HEK293 (cell line): ENCODE data around the gene SH3BP5.
A peak's percentile ranks its signal among the peaks of the same experiment; 100 is the strongest.

Source experiments
- BCL11A ChIP-seq: fragments of 450-650 bp; formaldehyde crosslinking; IDR thresholded peaks from 2 replicates; pipeline ENCODE4 v1.5.1; 2016; ENCODE audit warnings: low read depth, missing biosample characterization, missing genetic modification characterization
- CTCF ChIP-seq: fragments of 450-650 bp; formaldehyde crosslinking; IDR thresholded peaks from 2 replicates; pipeline ENCODE4 v1.5.1; 2016; ENCODE audit warnings: missing biosample characterization, missing genetic modification characterization
- EGR2 ChIP-seq: fragments of 450-650 bp; formaldehyde crosslinking; IDR thresholded peaks from 2 replicates; pipeline ENCODE4 v1.5.1; 2016; ENCODE audit warnings: low read depth, missing biosample characterization, missing genetic modification characterization
- FEZF1 ChIP-seq: fragments of 450-650 bp; formaldehyde crosslinking; IDR thresholded peaks from 2 replicates; pipeline ENCODE4 v1.5.1; 2016; ENCODE audit warnings: missing biosample characterization, missing genetic modification characterization
- GLI2 ChIP-seq: fragments of 450-650 bp; formaldehyde crosslinking; IDR thresholded peaks from 2 replicates; pipeline ENCODE4; 2017; ENCODE audit warnings: missing biosample characterization, missing genetic modification characterization, low read depth, borderline replicate concordance
- GLI4 ChIP-seq: fragments of 450-650 bp; formaldehyde crosslinking; IDR thresholded peaks from 2 replicates; pipeline ENCODE4 v1.5.1; 2016; ENCODE audit warnings: missing biosample characterization, missing genetic modification characterization
- IKZF3 ChIP-seq: fragments of 450-650 bp; IDR thresholded peaks from 2 replicates; pipeline ENCODE4 v1.5.0; 2018; ENCODE audit warnings: missing biosample characterization, mild to moderate bottlenecking, missing genetic modification characterization, moderate library complexity
- PRDM4 ChIP-seq: fragments of 450-650 bp; formaldehyde crosslinking; IDR thresholded peaks from 2 replicates; pipeline ENCODE4 v1.5.1; 2017; ENCODE audit warnings: missing biosample characterization, missing genetic modification characterization
- REPIN1 ChIP-seq: fragments of 450-650 bp; formaldehyde crosslinking; IDR thresholded peaks from 2 replicates; pipeline ENCODE4 v1.5.1; 2017; ENCODE audit warnings: missing biosample characterization, missing genetic modification characterization, low read depth
- SALL2 ChIP-seq: fragments of 450-650 bp; formaldehyde crosslinking; IDR thresholded peaks from 2 replicates; pipeline ENCODE4 v1.5.0; 2017; ENCODE audit warnings: missing biosample characterization, mild to moderate bottlenecking, missing genetic modification characterization, borderline replicate concordance
- SCRT1 ChIP-seq: fragments of 450-650 bp; formaldehyde crosslinking; IDR thresholded peaks from 2 replicates; pipeline ENCODE4 v1.5.1; 2016; ENCODE audit warnings: missing biosample characterization, missing genetic modification characterization, borderline replicate concordance
- SETDB1 ChIP-seq: IDR thresholded peaks from one replicate; pipeline ENCODE4 v1.6.1; 2017; ENCODE audit warnings: mild to moderate bottlenecking, low read length, moderate library complexity, mixed read lengths; ENCODE audit not compliant: insufficient read length
- WT1 ChIP-seq: fragments of 450-650 bp; formaldehyde crosslinking; IDR thresholded peaks from 2 replicates; pipeline ENCODE4 v1.5.1; 2016; ENCODE audit warnings: missing biosample characterization, missing genetic modification characterization
- YY1 ChIP-seq: fragments of 450-650 bp; formaldehyde crosslinking; IDR thresholded peaks from 2 replicates; pipeline ENCODE4 v1.5.1; 2018; ENCODE audit warnings: missing biosample characterization, missing genetic modification characterization
- ZBTB1 ChIP-seq: fragments of 450-650 bp; formaldehyde crosslinking; IDR thresholded peaks from 2 replicates; pipeline ENCODE4 v1.5.1; 2016; ENCODE audit warnings: missing biosample characterization, missing genetic modification characterization
- ZIC2 ChIP-seq: fragments of 450-650 bp; formaldehyde crosslinking; IDR thresholded peaks from 2 replicates; pipeline ENCODE4 v1.5.1; 2016; ENCODE audit warnings: missing biosample characterization, missing genetic modification characterization
- ZNF140 ChIP-seq: fragments of 450-650 bp; formaldehyde crosslinking; IDR thresholded peaks from 2 replicates; pipeline ENCODE4 v1.5.1; 2016; ENCODE audit warnings: missing biosample characterization, missing genetic modification characterization
- ZNF157 ChIP-seq: fragments of 450-650 bp; formaldehyde crosslinking; IDR thresholded peaks from 2 replicates; pipeline ENCODE4 v1.5.1; 2016; ENCODE audit warnings: missing biosample characterization, missing genetic modification characterization
- ZNF19 ChIP-seq: fragments of 450-650 bp; formaldehyde crosslinking; IDR thresholded peaks from 2 replicates; pipeline ENCODE4; 2016; ENCODE audit warnings: missing biosample characterization, missing genetic modification characterization, low read depth
- ZNF26 ChIP-seq: fragments of 450-650 bp; formaldehyde crosslinking; IDR thresholded peaks from 2 replicates; pipeline ENCODE4 v1.5.1; 2016; ENCODE audit warnings: missing biosample characterization, missing genetic modification characterization
- ZNF341 ChIP-seq: fragments of 450-650 bp; formaldehyde crosslinking; IDR thresholded peaks from 2 replicates; pipeline ENCODE4; 2016; ENCODE audit warnings: low read depth, missing biosample characterization, missing genetic modification characterization
- ZNF366 ChIP-seq: fragments of 450-650 bp; formaldehyde crosslinking; conservative IDR thresholded peaks from 2 replicates; pipeline ENCODE4 v1.5.1; 2016; ENCODE audit warnings: missing biosample characterization, missing genetic modification characterization
- ZNF404 ChIP-seq: fragments of 450-650 bp; formaldehyde crosslinking; IDR thresholded peaks from 2 replicates; pipeline ENCODE4 v1.5.1; 2017; ENCODE audit warnings: missing biosample characterization, missing genetic modification characterization
- ZNF521 ChIP-seq: fragments of 450-650 bp; formaldehyde crosslinking; IDR thresholded peaks from 2 replicates; pipeline ENCODE4 v1.5.1; 2017; ENCODE audit warnings: missing biosample characterization, mild to moderate bottlenecking, missing genetic modification characterization
- ZNF548 ChIP-seq: fragments of 450-650 bp; formaldehyde crosslinking; IDR thresholded peaks from 2 replicates; pipeline ENCODE4 v1.5.1; 2016; ENCODE audit warnings: missing biosample characterization, missing genetic modification characterization
- ZNF558 ChIP-seq: fragments of 450-650 bp; formaldehyde crosslinking; IDR thresholded peaks from 2 replicates; pipeline ENCODE4 v1.5.1; 2016; ENCODE audit warnings: missing biosample characterization, missing genetic modification characterization
- ZNF621 ChIP-seq: fragments of 450-650 bp; formaldehyde crosslinking; IDR thresholded peaks from 2 replicates; pipeline ENCODE4 v1.5.1; 2017; ENCODE audit warnings: missing biosample characterization, missing genetic modification characterization
- ZNF645 ChIP-seq: fragments of 450-650 bp; formaldehyde crosslinking; IDR thresholded peaks from 2 replicates; pipeline ENCODE4; 2016; ENCODE audit warnings: missing biosample characterization, missing genetic modification characterization
- ZNF670 ChIP-seq: fragments of 450-650 bp; formaldehyde crosslinking; IDR thresholded peaks from 2 replicates; pipeline ENCODE4 v1.5.1; 2016; ENCODE audit warnings: missing biosample characterization, missing genetic modification characterization, low read depth
- ZNF701 ChIP-seq: fragments of 450-650 bp; formaldehyde crosslinking; IDR thresholded peaks from 2 replicates; pipeline ENCODE4 v1.5.1; 2016; ENCODE audit warnings: missing biosample characterization, missing genetic modification characterization
- ZNF776 ChIP-seq: fragments of 450-650 bp; formaldehyde crosslinking; IDR thresholded peaks from 2 replicates; pipeline ENCODE4 v1.5.0; 2017; ENCODE audit warnings: missing biosample characterization, missing genetic modification characterization, borderline replicate concordance
- ZNF830 ChIP-seq: fragments of 450-650 bp; IDR thresholded peaks from 2 replicates; pipeline ENCODE4 v1.5.0; 2018; ENCODE audit warnings: missing biosample characterization, missing genetic modification characterization, low read depth, mild to moderate bottlenecking, moderate library complexity
- ZNF837 ChIP-seq: fragments of 450-650 bp; formaldehyde crosslinking; IDR thresholded peaks from 2 replicates; pipeline ENCODE4 v1.5.1; 2016; ENCODE audit warnings: missing biosample characterization, missing genetic modification characterization
- ZSCAN23 ChIP-seq: fragments of 450-650 bp; formaldehyde crosslinking; IDR thresholded peaks from 2 replicates; pipeline ENCODE4 v1.5.1; 2016; ENCODE audit warnings: missing biosample characterization, missing genetic modification characterization
- ZSCAN4 ChIP-seq: fragments of 450-650 bp; formaldehyde crosslinking; IDR thresholded peaks from 2 replicates; pipeline ENCODE4 v1.5.1; 2017; ENCODE audit warnings: missing biosample characterization, missing genetic modification characterization

Gene SH3BP5

GRCh38 chr3:15300323-15301078, 31.9 kb downstream of the SH3BP5 start (continued):
- peak; percentile 14; the same call in 1 of the 2 replicates for TF ChIP-seq EGR2
- no peak for TF ChIP-seq FEZF1 (tag by site-specific recombination)
- no peak for TF ChIP-seq ZNF776 (tag by site-specific recombination)
- no peak for TF ChIP-seq ZNF837 (tag by site-specific recombination)
- TF ChIP-seq ZNF670 (tag by site-specific recombination), result no peak
- no peak for TF ChIP-seq ZNF645 (tag by site-specific recombination)
- TF ChIP-seq ZSCAN23 (tag by site-specific recombination), result no peak
- TF ChIP-seq SCRT1 (tag by site-specific recombination), result no peak
- TF ChIP-seq ZNF548, result no peak
- TF ChIP-seq ZNF621 (tag by site-specific recombination), result no peak
- no peak for TF ChIP-seq GLI4
- no peak for TF ChIP-seq ZNF521 (tag by site-specific recombination)
- no peak for TF ChIP-seq SETDB1
- no peak for TF ChIP-seq SALL2
- TF ChIP-seq ZBTB1, result no peak
- TF ChIP-seq BCL11A (tag by site-specific recombination), result no peak
- peak; percentile 82 for TF ChIP-seq WT1 (tag by site-specific recombination)
- TF ChIP-seq ZNF558 (tag by site-specific recombination), result no peak
- TF ChIP-seq YY1 (tag by site-specific recombination), result no peak
- no peak for TF ChIP-seq ZSCAN4 (tag by site-specific recombination)
- no peak for TF ChIP-seq GLI2
- no peak for TF ChIP-seq ZNF701
- no peak for TF ChIP-seq ZIC2 (tag by site-specific recombination)
- no peak for TF ChIP-seq ZNF19 (tag by site-specific recombination)
- TF ChIP-seq ZNF341 (tag by site-specific recombination), result no peak
- TF ChIP-seq REPIN1 (tag by site-specific recombination), result no peak
- no peak for TF ChIP-seq ZNF26 (tag by site-specific recombination)
- TF ChIP-seq CTCF, result no peak
- no peak for TF ChIP-seq PRDM4
- TF ChIP-seq ZNF157, result no peak
- no peak for TF ChIP-seq ZNF404 (tag by site-specific recombination)
- TF ChIP-seq ZNF366, result peak; percentile 77
- no peak for TF ChIP-seq ZNF830
- no peak for TF ChIP-seq ZNF140
- TF ChIP-seq IKZF3 (tag by site-specific recombination), result no peak
